Neural crest cell (in vitro differentiated cells): ENCODE data around the gene CD99. TPM values are rescaled to one million over a fixed set of nuclear protein-coding genes. Genes with fewer than 3 reads are reported as not detected.
"Not testable (repeated sequence)": the region's sequence is repeated elsewhere in the genome, so short reads cannot be mapped to it uniquely, and the experiment has no call there.

Experiments used
- DNase-seq: peaks from one replicate; pipeline ENCODE4 v3.0.0; 2021; ENCODE audit warnings: low read depth, mixed read lengths, low spot score
- H3K27ac Mint-ChIP-seq: one replicate; pipeline ENCODE4 v1.8.0; 2021; ENCODE audit warnings: mild to moderate bottlenecking, mixed read lengths; ENCODE audit not compliant: unreplicated experiment
- H3K27me3 Mint-ChIP-seq: 2 replicates; pipeline ENCODE4 v1.8.0; 2021; ENCODE audit warnings: low read depth, mild to moderate bottlenecking, mixed read lengths
- H3K36me3 Mint-ChIP-seq: 2 replicates; pipeline ENCODE4 v1.8.0; 2021; ENCODE audit warnings: low read depth, mild to moderate bottlenecking, mixed read lengths
- H3K4me1 Mint-ChIP-seq: 2 replicates; pipeline ENCODE4 v1.8.0; 2021; ENCODE audit warnings: mixed read lengths
- H3K4me3 Mint-ChIP-seq: one replicate; pipeline ENCODE4 v1.8.0; 2021; ENCODE audit warnings: mild to moderate bottlenecking, mixed read lengths
- H3K9me3 Mint-ChIP-seq: 2 replicates; pipeline ENCODE4 v1.8.0; 2021; ENCODE audit warnings: mixed read lengths
- total RNA-seq: library from RNA; stranded (reverse); gene quantifications from 2 replicates; pipeline ENCODE4 v1.2.1, GENCODE V29; 2021
- TF ChIP-seq, protein P1 (sequence below): fragments of 200-600 bp; sonication (generic); conservative IDR thresholded peaks from 2 replicates; pipeline ENCODE4 v1.5.0; 2021; ENCODE audit warnings: antibody characterized with exemption, mild to moderate bottlenecking

The CD99 gene
- total RNA-seq, 1 donor from 2014 or later: 165 TPM

DNA sequence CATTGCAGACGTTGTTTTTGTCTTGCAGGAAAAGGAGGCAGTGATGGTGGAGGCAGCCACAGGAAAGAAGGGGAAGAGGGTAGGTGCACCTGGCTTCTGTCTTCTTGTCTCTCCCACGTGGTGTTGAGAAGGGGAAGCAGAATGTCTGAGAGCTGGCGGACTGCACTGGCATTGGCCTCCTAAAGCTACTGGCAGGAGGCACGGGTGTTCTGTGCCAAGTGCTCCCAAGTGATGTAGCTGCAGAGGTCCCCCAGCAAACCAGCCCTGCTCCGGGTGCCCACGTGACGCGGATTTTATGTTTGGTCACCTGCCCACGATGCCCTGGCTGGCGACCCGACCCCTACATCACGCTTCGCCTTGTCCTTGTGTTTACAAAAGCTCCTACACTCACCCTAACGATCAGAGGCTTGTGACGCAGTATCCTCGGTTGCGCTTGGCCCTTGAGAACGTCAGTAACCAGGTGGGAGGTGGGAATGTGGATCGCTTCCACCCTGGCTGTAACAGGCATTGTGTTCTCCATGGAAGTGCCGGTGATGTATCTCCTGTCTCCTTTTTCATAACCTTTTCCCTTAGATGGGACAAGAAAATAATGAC, 32.3 kb downstream of the CD99 start:
- no peaks in the 10 kb centered on the region for H3K27me3 Mint-ChIP-seq
- no peak overlapping the region for H3K4me3 Mint-ChIP-seq
- no peaks in the 10 kb centered on the region for H3K4me1 Mint-ChIP-seq
- TF ChIP-seq, protein P1, sequence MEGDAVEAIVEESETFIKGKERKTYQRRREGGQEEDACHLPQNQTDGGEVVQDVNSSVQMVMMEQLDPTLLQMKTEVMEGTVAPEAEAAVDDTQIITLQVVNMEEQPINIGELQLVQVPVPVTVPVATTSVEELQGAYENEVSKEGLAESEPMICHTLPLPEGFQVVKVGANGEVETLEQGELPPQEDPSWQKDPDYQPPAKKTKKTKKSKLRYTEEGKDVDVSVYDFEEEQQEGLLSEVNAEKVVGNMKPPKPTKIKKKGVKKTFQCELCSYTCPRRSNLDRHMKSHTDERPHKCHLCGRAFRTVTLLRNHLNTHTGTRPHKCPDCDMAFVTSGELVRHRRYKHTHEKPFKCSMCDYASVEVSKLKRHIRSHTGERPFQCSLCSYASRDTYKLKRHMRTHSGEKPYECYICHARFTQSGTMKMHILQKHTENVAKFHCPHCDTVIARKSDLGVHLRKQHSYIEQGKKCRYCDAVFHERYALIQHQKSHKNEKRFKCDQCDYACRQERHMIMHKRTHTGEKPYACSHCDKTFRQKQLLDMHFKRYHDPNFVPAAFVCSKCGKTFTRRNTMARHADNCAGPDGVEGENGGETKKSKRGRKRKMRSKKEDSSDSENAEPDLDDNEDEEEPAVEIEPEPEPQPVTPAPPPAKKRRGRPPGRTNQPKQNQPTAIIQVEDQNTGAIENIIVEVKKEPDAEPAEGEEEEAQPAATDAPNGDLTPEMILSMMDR: no peak
- no peak for DNase-seq
- peaks cover 41% of the 10 kb centered on the region for H3K36me3 Mint-ChIP-seq
- H3K27ac Mint-ChIP-seq: no peak overlapping the region
- no peaks in the 10 kb centered on the region for H3K9me3 Mint-ChIP-seq

GRCh38 chrX:2727264-2727663, 36.2 kb downstream of the CD99 start:
- H3K4me1 Mint-ChIP-seq, H3K27me3 Mint-ChIP-seq, DNase-seq, H3K27ac Mint-ChIP-seq, H3K9me3 Mint-ChIP-seq, H3K4me3 Mint-ChIP-seq: not testable (repeated sequence)
- peaks cover 38% of the 10 kb centered on the region for H3K36me3 Mint-ChIP-seq

GRCh38 chrX:2732076-2732475, 41.0 kb downstream of the CD99 start:
- H3K4me3 Mint-ChIP-seq: no peak overlapping the region
- DNase-seq: no peak
- peaks cover 2% of the 10 kb centered on the region for H3K9me3 Mint-ChIP-seq
- TF ChIP-seq, protein P1: no peak
- H3K36me3 Mint-ChIP-seq: peaks cover 34% of the 10 kb centered on the region
- no peaks in the 10 kb centered on the region for H3K4me1 Mint-ChIP-seq
- no peaks in the 10 kb centered on the region for H3K27me3 Mint-ChIP-seq
- H3K27ac Mint-ChIP-seq: no peak overlapping the region

- Mint-ChIP-seq H3K9me3 (peaks cover 2% of the 10 kb centered on the region), H3K27me3 (no peaks in the 10 kb centered on the region), H3K4me3 (no peak overlapping the region), H3K4me1 (no peaks in the 10 kb centered on the region), H3K36me3 (peaks cover 34% of the 10 kb centered on the region), H3K27ac (no peak overlapping the region)
- TF ChIP-seq, protein P1: no peak
- no peak for DNase-seq
Observed at GRCh38 chrX:2732649-2733048, 41.6 kb downstream of the CD99 start.

DNA sequence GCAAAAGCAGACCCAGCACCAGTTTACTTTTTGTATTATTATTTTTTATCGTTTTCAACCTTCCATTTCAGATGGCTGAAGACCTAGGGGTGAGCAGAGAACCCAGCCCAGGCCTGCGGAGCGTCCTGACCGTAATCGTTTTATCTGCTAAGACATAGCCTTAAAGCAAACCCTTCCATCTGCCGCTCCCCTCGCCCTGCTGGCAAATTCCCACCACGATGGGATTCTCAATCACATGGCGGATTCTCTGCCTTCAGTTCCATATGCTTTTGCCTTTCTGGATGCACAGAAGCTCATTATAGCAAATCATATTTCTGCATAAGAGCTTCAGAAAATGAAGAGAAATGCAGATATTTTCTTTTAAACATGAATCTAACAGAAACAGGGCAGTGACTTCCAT, 42.2 kb downstream of the CD99 start:
- Mint-ChIP-seq H3K9me3 (peaks cover 2% of the 10 kb centered on the region), H3K27ac (no peak overlapping the region), H3K27me3 (no peaks in the 10 kb centered on the region), H3K36me3 (peaks cover 35% of the 10 kb centered on the region), H3K4me1 (no peaks in the 10 kb centered on the region), H3K4me3 (no peak overlapping the region)
- TF ChIP-seq, protein P1: no peak
- no peak for DNase-seq

DNA sequence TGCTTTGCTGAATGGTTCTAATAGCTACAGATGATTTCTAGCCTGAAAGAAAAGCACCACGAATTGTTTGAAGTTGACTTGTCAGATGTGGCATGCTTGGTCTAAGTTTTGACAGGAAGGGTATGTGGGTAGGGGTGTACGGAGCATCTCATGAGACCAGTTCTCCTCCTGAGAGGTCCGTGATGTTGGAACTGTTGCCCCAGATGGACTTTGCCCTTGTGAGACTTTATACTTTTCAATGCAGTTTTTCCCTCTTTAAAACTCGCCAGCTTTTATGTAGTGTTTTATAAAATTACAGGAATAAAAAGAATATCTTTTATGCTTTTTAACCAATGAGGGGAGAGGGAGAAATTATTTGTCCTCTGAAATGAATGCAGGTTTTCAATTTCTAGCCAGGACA, 44.2 kb downstream of the CD99 start:
- Mint-ChIP-seq H3K27me3 (no peaks in the 10 kb centered on the region), H3K4me1 (no peaks in the 10 kb centered on the region), H3K36me3 (peaks cover 31% of the 10 kb centered on the region), H3K9me3 (peaks cover 2% of the 10 kb centered on the region), H3K4me3 (no peak overlapping the region), H3K27ac (no peak overlapping the region)
- DNase-seq: no peak
- TF ChIP-seq, protein P1: no peak
